Neural cell (in vitro differentiated cells): ENCODE measurements around the gene NCS1. TPM values are rescaled to one million over a fixed set of nuclear protein-coding genes. Genes with fewer than 3 reads are reported as not detected.

Experiments
- H2AFZ ChIP-seq: fragments of 200-600, 300-800 bp; sonication (generic), shearing (Covaris generic); 2 replicates; pipeline ENCODE4 v1.6.0; 2014; ENCODE audit warnings: low read depth, mild to moderate bottlenecking, antibody characterized with exemption, low read length, moderate library complexity
- H3F3A ChIP-seq: fragments of 200-600 bp; shearing (Covaris generic); 2 replicates; pipeline ENCODE4 v1.6.1; 2016; ENCODE audit warnings: mild to moderate bottlenecking, moderate library complexity, mixed read lengths, antibody characterized with exemption, low read length; ENCODE audit not compliant: insufficient read depth, poor library complexity, severe bottlenecking
- H3K27ac ChIP-seq: fragments of 200-600, 300-800 bp; sonication (generic), shearing (Covaris generic); 2 replicates; pipeline ENCODE4 v1.5.1; 2014; ENCODE audit warnings: mild to moderate bottlenecking, low read length, moderate library complexity
- H3K27me3 ChIP-seq: fragments of 300-800, 200-600 bp; sonication (generic), shearing (Covaris generic); 2 replicates; pipeline ENCODE4 v1.6.0; 2014; ENCODE audit warnings: mild to moderate bottlenecking, low read depth, low read length, moderate library complexity; ENCODE audit not compliant: insufficient read depth
- H3K36me3 ChIP-seq: fragments of 300-800, 200-600 bp; sonication (generic), shearing (Covaris generic); 2 replicates; pipeline ENCODE4 v1.5.1; 2014; ENCODE audit warnings: mild to moderate bottlenecking, antibody characterized with exemption, low read length, moderate library complexity; ENCODE audit not compliant: insufficient read depth
- H3K4me2 ChIP-seq: fragments of 300-800, 200-600 bp; sonication (generic), shearing (Covaris generic); 2 replicates; pipeline ENCODE4 v1.6.0; 2014; ENCODE audit warnings: mild to moderate bottlenecking, low read length
- H3K4me3 ChIP-seq: fragments of 300-800, 200-600 bp; sonication (generic), shearing (Covaris generic); 2 replicates; pipeline ENCODE4 v1.5.1; 2014; ENCODE audit warnings: mild to moderate bottlenecking, low read length, moderate library complexity
- H3K79me2 ChIP-seq: fragments of 200-600 bp; shearing (Covaris generic); replicated peaks from 2 replicates; pipeline ENCODE4 v1.6.0; 2014; ENCODE audit warnings: mild to moderate bottlenecking, low read length, moderate library complexity; ENCODE audit not compliant: insufficient read depth
- H3K9ac ChIP-seq: fragments of 300-800, 200-600 bp; sonication (generic), shearing (Covaris generic); 2 replicates; pipeline ENCODE4 v1.6.1; 2016; ENCODE audit warnings: mild to moderate bottlenecking, low read length, mixed read lengths
- H3K9me2 ChIP-seq: fragments of 200-600 bp; shearing (Covaris generic); 2 replicates; pipeline ENCODE4 v1.6.1; 2016; ENCODE audit warnings: mild to moderate bottlenecking, low read length, mixed read lengths; ENCODE audit not compliant: insufficient read depth
- H3K9me3 ChIP-seq: fragments of 200-600, 300-800 bp; sonication (generic), shearing (Covaris generic); 2 replicates; pipeline ENCODE4 v1.6.1; 2016; ENCODE audit warnings: mild to moderate bottlenecking, mixed run types, low read length, moderate library complexity, mixed read lengths
- H4K20me1 ChIP-seq: fragments of 200-600 bp; shearing (Covaris generic); 2 replicates; pipeline ENCODE4 v1.6.1; 2016; ENCODE audit warnings: mild to moderate bottlenecking, mixed run types; ENCODE audit not compliant: insufficient read depth
- CTCF ChIP-seq: fragments of 450-650 bp; IDR thresholded peaks from 2 replicates; pipeline ENCODE4 v1.5.1; 2014; ENCODE audit warnings: antibody characterized with exemption, mild to moderate bottlenecking, moderate library complexity; ENCODE audit not compliant: poor library complexity, severe bottlenecking
- EP300 ChIP-seq: fragments of 450-650 bp; conservative IDR thresholded peaks from 2 replicates; pipeline ENCODE4 v1.6.1; 2014; ENCODE audit warnings: antibody characterized with exemption, mild to moderate bottlenecking, moderate library complexity; ENCODE audit not compliant: poor library complexity, severe bottlenecking
- EZH2 ChIP-seq: fragments of 200-600, 300-800 bp; shearing (Covaris generic), sonication (generic); IDR thresholded peaks from 2 replicates; pipeline ENCODE4 v1.6.1; 2014; ENCODE audit warnings: antibody characterized with exemption, low read length, borderline replicate concordance, mild to moderate bottlenecking; ENCODE audit not compliant: insufficient read depth, poor library complexity, severe bottlenecking
- MXI1 ChIP-seq: fragments of 450-650 bp; conservative IDR thresholded peaks from 2 replicates; pipeline ENCODE4 v1.6.1; 2014; ENCODE audit warnings: antibody characterized with exemption, mild to moderate bottlenecking; ENCODE audit not compliant: poor library complexity, severe bottlenecking
- POLR2AphosphoS5 ChIP-seq: IDR thresholded peaks from 2 replicates; pipeline ENCODE4 v1.6.1; 2012
- RAD21 ChIP-seq: fragments of 450-650 bp; conservative IDR thresholded peaks from 2 replicates; pipeline ENCODE4 v1.6.1; 2014; ENCODE audit warnings: antibody characterized with exemption, mild to moderate bottlenecking, moderate library complexity
- REST ChIP-seq: IDR thresholded peaks from 2 replicates; pipeline ENCODE4 v1.6.1; 2012; ENCODE audit warnings: borderline replicate concordance
- SMC3 ChIP-seq: fragments of 450-650 bp; conservative IDR thresholded peaks from 2 replicates; pipeline ENCODE4 v1.6.1; 2014; ENCODE audit warnings: antibody characterized with exemption, mild to moderate bottlenecking, moderate library complexity; ENCODE audit not compliant: poor library complexity
- TAF1 ChIP-seq: IDR thresholded peaks from 2 replicates; pipeline ENCODE4 v1.6.1; 2012; ENCODE audit warnings: low read depth
- polyA plus RNA-seq: library from polyadenylated mRNA; depleted of rRNA; stranded (reverse); fragments of >200 nt; gene quantifications from 2 replicates; pipeline ENCODE4 v1.2.3, GENCODE V29; 2014

NCS1 gene
- polyA plus RNA-seq, 1 donor from 2014 or later, result 73.3 TPM

GRCh38 chr9:130242270-130243014, 70.2 kb downstream of the NCS1 start:
- no peaks in the 10 kb centered on the region for H3F3A ChIP-seq
- no peak overlapping the region for H3K4me3 ChIP-seq
- no peaks in the 10 kb centered on the region for H3K79me2 ChIP-seq
- no peaks in the 10 kb centered on the region for H4K20me1 ChIP-seq
- TF ChIP-seq SMC3, result no peak
- TF ChIP-seq EZH2, result no peak
- TF ChIP-seq TAF1, result no peak
- TF ChIP-seq EP300, result no peak
- no peaks in the 10 kb centered on the region for H3K9me2 ChIP-seq
- no peak overlapping the region for H3K27ac ChIP-seq
- no peaks in the 10 kb centered on the region for H3K9me3 ChIP-seq
- H3K27me3 ChIP-seq, result no peaks in the 10 kb centered on the region
- H2AFZ ChIP-seq, result no peak overlapping the region
- no peaks in the 10 kb centered on the region for H3K36me3 ChIP-seq
- no peak overlapping the region for H3K9ac ChIP-seq
- no peak overlapping the region for H3K4me2 ChIP-seq

GRCh38 chr9:130243015-130243881, 71.0 kb downstream of the NCS1 start:
- no peaks in the 10 kb centered on the region for H3F3A ChIP-seq
- no peak overlapping the region for H3K27ac ChIP-seq
- no peaks in the 10 kb centered on the region for H3K36me3 ChIP-seq
- no peak overlapping the region for H3K9ac ChIP-seq
- H3K9me3 ChIP-seq, result no peaks in the 10 kb centered on the region
- H3K27me3 ChIP-seq, result no peaks in the 10 kb centered on the region
- H3K9me2 ChIP-seq, result no peaks in the 10 kb centered on the region
- H2AFZ ChIP-seq, result no peak overlapping the region
- no peak overlapping the region for H3K4me3 ChIP-seq
- H3K79me2 ChIP-seq, result no peaks in the 10 kb centered on the region
- H3K4me2 ChIP-seq, result no peak overlapping the region
- H4K20me1 ChIP-seq, result no peaks in the 10 kb centered on the region
- TF ChIP-seq CTCF (peak; percentile 88), RAD21 (peak; percentile 58), EP300 (no peak), SMC3 (peak; percentile 38)

- TF ChIP-seq MXI1, result no peak
- no peak for TF ChIP-seq SMC3
- TF ChIP-seq RAD21, result no peak
- TF ChIP-seq EP300, result no peak
- TF ChIP-seq REST, result no peak
- no peak for TF ChIP-seq EZH2
- TF ChIP-seq POLR2AphosphoS5, result no peak
- no peak for TF ChIP-seq TAF1
- TF ChIP-seq CTCF, result no peak
- H3K4me2 ChIP-seq, result no peak overlapping the region
- no peaks in the 10 kb centered on the region for H3K9me2 ChIP-seq
- no peak overlapping the region for H3K27ac ChIP-seq
- H3K9ac ChIP-seq, result no peak overlapping the region
- no peaks in the 10 kb centered on the region for H3K36me3 ChIP-seq
- no peak overlapping the region for H3K4me3 ChIP-seq
- H2AFZ ChIP-seq, result no peak overlapping the region
- no peaks in the 10 kb centered on the region for H3K9me3 ChIP-seq
- no peaks in the 10 kb centered on the region for H3K79me2 ChIP-seq
- H3K27me3 ChIP-seq, result no peaks in the 10 kb centered on the region
- H4K20me1 ChIP-seq, result no peaks in the 10 kb centered on the region
- H3F3A ChIP-seq, result no peaks in the 10 kb centered on the region
Observed at GRCh38 chr9:130243882-130244170, 71.6 kb downstream of the NCS1 start.
